Pulmonary artery endothelial cell (primary cell): ENCODE results near the gene PPP3R1. TPM values are rescaled to one million over a fixed set of nuclear protein-coding genes. Genes with fewer than 3 reads are reported as not detected.
"Not testable (repeated sequence)": the region's sequence is repeated elsewhere in the genome, so short reads cannot be mapped to it uniquely, and the experiment has no call there.

Experiments used
- DNase-seq: peaks from one replicate; pipeline ENCODE4 v3.0.0-alpha.2; 2011; ENCODE audit warnings: low read depth, low spot score
- total RNA-seq: library from RNA; depleted of rRNA; stranded (reverse); fragments of >200 nt; gene quantifications from 2 replicates; pipeline ENCODE4 v1.2.3, GENCODE V29; 2014

Gene PPP3R1
- total RNA-seq, 1 donor from 2014 or later: 25.3 TPM

DNA sequence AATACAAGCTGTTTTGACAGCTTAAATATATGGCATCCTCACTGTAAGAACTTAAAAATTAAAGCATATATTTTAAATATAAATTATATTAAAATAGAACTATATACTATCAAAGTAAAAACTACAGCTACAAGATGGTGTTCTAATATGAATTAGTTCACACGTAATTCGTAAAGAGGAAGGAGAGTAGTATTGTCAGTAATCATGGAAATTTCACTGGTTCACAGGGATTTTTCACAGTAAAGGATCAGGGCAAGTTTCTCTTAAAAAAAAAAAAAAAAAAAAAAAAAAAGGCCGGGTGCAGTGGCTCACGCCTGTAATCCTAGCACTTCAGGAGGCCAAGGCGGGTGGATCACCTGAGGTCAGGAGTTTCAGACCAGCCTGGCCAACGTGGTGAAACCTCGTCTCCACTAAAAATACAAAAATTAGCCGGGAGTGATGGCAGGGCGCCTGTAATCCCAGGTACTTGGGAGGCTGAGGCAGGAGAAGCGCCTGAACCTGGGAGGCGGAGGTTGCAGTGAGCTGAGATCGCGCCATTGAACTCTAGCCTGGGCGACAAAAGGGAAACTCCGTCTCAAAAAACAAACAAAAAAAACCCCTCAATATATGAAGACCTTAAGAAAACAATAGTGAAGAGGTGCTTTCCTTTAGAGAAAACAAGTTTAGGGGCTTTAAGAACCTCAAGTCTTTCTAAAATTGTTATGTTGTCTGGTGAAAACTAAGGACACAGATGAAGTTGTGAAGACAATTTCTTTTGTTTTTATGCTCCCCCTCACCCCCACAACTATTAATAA, 62.1 kb downstream of the PPP3R1 start:
- no peak for DNase-seq

DNA sequence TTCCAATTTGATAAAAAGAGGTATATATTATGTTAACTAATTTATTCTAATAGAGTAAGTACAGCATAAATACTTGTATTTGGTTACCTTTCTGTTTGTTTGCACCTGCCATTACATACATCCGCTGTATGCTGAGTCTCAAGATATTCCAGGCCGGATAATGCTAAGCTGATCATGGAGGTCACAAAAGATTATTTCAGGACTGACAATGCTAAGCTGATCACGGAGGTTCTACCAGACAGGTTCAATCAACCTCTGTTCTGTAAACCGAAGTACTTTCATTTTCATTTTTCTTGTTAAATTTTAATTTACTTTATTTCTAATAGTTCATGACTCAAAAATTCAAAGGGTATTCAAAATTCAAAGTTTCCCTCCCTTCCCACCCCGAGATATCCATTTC, 63.5 kb downstream of the PPP3R1 start:
- no peak for DNase-seq

DNA sequence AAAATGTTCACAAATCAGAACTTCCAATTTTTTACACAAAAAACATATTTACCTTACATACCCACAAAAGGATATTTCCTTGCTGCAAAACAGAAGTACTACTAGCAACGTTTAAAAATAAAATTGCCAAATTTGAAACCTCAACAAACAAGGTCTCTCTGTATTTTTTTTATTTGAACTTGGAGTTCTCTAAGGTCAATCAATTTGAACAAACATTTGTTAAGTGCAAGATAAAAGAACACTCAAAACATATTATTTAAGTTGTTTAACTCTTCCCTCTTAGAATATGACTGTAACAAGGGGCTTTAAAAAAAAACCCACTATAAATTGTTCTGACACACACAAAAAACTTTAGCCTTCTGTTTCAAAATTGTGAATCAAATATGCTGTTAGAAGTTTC, 65.0 kb downstream of the PPP3R1 start:
- no peak for DNase-seq

DNA sequence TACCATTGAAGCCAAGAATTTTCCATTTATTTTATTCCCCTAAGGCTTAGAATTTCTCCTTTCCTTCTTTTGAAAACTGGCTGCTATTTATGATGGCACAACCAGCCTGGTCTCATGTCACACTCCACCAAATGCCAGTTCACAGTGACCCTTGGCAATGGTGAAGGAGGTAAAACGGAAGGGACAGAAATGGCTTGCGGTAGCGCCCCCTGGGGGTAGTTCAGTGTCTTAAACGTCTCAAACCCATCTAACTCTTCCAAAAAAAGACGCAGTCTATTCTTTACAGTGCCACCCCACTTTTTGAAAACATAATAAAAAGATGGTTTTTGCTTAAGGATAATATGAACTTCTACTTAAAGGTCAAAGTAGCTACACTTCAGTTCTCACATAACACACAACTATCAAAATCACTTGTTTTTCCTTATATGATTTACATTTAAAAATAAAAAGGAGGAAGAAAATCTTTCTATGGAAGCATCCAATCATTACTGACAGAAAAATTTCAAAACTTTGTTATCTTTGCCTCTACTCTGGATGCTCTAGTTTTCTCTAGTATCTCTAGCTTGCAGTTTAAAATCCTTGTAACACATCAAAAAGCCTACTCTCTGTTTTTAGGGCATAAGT, 66.7 kb downstream of the PPP3R1 start:
- DNase-seq: no peak

DNA sequence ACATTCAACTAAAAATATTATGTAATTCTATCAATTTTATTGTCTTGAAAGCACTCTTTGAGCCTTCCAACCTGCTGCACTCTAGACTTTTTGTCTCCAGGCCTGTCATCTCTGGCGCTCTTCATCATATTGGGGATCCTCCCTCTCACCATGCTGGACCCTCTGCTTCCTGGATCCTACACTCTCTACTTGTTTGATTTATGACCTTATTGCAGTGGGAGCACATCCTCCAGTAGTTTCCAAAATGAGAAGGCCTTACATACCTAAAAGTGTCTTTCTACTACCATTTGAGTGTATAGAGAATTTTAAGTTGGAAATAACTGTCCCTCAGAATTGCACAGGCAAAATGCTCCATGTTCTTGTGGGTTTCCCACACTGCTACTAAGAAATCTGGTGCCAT, 69.4 kb downstream of the PPP3R1 start:
- no peak for DNase-seq

DNA sequence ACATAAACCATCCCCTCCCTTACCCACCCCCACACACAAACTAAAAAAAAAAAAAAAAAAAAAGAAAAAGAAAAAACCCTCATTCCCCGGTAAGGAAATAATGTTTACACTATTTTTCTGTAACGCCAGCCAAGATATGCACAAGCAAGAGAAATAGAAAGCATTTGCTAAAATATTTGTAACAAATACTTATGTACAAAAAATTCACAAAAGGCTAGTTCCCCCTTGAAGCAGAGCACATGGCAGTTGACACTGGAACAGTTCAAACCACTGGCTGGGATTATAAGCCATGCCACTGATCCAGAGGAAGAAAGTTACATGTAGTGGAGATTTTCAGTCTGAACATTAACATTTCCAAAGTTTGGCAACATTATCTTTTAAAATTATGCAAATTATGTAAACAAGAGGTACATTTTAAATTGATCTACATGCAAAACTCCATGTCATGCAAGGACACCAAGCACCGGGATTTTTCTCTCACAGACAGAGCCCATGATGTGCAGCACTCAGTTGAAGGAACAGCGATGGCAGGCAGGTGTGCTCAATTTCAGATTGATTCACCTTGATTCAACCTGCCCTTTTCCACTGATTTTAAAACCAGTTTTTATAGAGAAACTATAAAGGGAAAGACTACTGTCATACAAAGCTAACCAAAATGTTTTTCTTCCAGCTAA, 73.2 kb downstream of the PPP3R1 start:
- DNase-seq: no peak

DNA sequence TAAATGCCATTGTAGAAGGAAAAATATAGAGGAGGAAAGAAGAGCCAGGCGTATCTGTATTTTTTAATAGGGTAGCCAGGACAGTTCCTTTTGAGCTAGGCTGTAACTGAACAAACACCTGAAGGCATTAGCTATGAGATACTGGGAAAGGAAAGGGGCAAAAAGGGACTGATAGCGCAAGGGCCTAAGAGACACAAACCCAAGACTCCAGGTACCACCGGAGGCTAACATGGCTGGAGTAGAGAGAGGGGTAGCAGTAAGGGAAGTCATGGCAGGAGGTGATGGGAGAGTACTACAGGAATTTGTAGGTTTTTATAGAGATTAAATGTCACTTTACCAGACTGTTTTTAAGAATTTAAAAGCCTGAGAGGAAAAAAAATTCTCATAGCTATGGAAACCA, 73.9 kb downstream of the PPP3R1 start:
- no peak for DNase-seq

DNA sequence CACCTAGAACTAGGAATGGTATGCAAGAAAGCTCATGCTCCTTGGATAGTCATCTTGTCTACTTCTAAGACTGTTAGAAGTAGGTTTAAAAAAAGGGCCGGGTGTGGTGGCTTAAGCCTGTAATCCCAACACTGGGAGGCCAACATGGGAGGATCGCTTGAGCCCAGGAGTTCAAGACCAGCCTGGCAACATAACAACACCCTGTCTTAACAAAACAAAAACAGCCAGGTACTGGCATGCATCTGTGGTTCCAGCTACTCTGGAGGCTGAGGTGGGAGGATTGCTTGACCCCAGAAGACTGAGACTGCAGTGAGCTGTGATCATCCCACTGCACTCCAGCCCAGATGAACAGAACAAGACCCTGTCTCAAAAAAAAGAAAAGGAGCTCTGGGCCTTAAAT, 74.8 kb downstream of the PPP3R1 start:
- DNase-seq: no peak

DNA sequence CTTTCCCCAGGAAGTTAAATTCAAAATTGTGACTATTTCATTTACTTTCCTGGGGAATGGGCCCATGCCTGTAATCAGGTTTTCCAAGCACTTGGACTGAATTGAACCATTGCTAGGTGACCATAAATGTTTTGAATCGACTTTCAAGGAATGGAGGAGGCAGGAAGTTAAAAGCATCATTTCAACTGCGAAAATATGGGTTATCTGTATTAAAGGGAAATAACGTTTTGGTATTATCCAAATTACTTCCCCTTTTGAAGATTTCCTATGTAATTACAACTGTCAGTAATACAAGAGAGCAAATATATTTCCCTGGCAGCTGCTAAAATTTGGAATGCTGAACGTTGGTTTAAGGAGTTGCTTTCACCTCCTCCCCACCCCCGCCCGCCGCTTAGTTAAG, 75.7 kb downstream of the PPP3R1 start:
- DNase-seq: no peak

DNA sequence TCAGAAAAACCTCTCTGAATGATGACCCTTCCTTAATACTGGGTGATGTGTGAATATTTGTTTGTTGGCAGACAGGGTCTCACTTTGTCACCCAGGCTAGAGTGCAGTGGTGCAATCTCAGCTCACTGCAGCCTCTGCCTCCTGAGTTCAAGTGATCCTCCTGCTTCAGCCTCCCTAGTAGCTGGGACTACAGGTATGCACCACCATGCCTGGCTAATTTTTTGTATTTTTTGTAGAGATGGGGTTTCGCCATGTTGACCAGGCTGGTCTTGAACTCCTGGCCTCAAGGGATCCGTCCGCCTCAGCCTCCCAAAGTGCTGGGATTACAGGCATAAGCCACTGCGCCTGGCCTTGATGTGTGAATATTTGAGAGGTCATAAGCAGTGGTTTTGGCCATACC, 77.1 kb downstream of the PPP3R1 start:
- DNase-seq: not testable (repeated sequence)

DNA sequence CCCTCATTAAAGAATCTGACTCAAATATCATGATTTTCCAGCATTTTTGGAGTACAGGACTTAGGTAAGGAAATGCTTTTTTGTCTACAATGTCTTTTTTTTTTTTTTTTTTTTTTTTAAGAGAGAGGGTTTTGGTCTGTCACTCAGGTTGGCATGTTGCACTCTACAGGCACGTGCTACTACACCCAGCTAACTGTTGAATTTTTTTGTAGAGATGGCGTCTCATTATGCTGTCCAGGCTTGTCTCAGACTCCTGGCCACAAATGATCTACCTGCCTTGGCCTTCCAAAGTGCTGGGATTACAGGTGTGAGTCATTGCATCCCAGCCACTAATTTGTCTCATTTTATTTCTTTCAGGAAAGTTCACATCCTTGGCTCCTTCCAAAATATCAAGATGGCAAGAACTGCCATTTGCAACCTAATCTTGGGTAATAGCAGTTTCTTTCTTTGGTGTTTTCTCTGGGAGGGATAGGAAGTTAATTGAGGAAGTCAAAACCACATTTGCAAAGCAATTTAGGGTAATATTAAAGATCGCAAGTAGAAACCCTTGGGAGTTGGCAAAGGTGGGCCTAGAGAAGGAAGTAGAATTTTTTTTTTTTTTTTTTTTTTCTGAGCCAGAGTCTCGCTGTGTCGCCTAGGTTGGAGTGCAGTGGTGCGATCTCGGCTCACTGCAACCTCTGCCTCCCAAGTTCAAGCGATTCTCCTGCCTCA, 79.2 kb downstream of the PPP3R1 start:
- no peak for DNase-seq

DNA sequence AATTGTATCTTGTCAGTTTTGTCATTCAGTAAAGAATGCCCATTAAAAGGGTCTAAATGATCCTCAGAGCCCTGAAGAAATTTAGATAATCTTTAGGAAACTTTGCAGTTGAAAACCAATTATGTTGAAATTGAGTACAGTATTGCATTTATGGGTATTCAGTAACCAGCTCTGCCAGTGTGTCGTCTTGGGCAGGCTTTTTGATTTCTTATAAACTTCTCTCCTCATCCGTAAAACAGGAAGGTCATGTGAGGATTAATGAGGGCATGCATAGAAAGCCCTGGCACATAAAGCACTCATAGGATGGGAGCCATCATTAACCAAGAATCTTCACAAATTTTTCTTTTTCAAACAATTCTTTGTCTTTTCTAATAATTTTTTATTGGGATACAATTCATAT, 79.8 kb downstream of the PPP3R1 start:
- DNase-seq: no peak

DNA sequence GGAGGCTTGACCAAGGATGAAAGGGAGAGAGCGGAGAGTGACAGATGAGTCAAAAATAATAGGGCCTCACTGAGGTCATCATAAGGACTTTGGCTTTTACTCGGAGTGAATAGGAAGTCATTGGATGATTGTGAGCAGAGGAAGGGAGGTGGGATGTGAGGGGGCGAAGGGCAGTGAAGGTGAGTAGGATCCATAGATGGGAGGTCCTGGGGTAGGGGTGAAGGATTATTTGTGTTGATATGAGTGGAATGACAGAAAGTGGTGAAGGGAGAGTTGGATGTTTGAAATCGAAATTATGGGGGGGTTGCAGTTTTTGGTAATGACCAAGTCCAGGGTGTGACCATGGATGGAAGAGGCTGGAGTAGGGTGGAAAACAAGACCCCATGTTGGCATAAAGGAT, 80.6 kb downstream of the PPP3R1 start:
- no peak for DNase-seq

DNA sequence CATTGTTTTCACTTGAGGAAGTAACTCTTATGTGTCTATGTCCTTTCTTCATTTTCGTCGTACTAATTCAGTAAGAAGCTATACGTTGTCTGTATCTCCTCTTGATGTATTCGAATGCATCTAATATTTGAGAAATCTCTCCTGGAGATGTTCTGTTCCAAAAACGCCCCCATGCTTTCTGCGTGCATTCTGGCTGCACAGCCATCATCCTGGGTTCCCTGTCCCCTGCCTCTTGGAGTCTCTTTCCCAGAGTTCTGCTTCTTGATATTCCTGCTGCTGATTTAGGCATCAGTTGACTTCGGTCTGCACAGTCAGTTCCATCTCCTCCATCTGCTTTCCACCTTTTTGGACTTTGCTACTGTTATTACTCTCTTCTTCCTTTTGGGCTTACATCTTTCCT, 81.2 kb downstream of the PPP3R1 start:
- no peak for DNase-seq

DNA sequence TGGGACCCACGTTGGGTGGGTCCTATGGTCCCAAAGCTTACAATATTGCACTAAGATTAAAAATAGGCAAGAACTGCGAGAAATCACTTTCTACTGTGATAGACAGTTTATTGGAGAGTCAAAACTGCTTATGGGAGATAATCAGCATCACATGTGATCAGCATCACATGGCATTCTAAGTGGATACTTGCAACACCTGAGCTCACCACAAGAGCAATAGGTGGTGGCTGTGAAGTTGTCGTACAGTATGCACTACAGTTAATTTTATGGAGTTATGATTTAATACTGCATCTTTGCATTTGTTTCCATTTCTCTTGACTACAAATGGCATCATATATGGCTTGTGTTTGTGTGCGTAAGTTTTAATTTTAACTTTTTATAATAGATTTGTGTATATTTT, 83.0 kb downstream of the PPP3R1 start:
- no peak for DNase-seq

DNA sequence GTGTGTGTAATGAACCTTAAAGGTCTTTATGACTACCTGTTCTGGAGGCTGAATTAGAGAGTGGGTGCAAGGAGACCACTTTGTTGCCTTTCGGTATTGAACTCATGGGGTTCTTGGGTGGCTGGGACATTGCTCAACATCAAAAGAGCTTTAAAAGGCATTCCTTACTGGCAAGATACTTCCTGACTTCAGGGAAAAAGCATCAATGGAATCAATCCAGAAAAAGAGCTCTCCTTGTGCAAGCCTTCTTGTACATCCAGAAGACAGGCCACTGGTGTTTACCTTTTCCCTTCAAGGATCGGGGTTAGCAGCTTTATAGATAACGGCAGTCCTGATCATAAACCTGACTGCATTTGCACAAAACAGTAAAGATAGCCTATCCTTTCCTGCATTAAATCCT, 85.1 kb downstream of the PPP3R1 start:
- no peak for DNase-seq

DNA sequence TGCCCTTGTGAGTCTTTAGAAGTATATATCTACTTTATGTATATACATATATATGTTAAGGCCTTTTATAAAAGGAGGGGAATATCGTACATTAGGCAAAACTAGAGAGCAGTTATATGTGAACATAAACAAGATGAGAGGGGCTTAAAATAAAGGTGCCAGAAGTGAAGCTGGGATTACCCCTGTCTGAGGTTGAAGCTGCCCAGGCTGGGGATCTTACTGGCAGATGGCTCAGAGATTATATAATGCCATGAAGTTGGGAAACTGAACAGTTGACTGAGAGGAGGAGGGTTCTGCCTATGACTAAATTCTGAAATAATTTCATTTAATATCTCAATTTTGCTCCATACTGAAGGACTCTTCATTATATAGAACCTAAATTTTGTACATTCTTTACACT, 88.7 kb downstream of the PPP3R1 start:
- no peak for DNase-seq

DNA sequence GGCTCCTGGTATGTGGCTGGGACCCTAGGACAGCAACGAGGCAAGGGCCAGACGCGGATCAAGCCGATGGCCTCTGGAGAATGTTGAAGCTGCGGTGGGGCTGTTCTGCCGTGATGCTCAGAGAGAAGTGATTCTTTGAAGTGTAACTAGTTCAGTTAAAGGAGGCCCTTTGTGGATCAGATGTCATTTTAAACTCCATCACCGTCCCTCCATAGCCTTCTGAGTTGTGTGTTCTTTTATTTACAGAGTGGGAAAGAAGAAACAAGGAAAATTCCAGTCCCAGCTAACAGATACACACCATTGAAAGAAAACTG, 94.2 kb downstream of the PPP3R1 start:
- no peak for DNase-seq

DNA sequence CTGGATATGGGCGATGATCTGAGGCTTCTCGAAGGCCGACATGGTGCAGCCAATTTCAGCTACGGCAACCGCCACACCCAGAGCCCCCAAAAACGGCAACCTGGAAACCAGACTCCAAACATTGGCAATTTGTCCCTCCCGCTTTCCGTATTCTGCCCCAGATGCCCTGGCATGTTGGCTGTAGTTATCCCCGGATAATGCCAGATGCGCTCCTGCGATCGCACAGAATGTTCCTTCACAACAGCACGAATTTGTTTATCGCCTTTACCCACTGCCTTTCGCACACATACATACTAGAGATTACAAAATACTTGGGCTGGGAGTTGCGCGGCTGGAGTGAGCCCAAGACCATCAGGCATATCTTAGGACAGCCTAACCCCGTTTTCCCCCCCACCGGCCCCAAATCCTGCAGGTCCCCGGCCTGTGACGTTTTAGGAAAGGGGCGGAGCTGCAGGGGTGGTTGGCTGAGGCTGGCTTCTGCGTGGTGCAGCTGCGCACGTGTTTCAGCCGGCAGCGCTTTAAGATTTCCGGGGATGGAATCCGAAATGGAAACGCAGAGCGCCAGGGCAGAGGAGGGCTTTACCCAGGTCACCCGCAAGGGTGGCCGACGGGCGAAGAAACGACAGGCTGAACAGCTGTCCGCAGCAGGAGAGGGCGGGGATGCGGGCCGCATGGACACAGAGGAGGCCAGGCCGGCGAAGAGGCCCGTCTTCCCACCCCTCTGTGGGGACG, 94.8 kb downstream of the PPP3R1 start, which contains the start of gene PNO1:
TSS of gene PNO1 (plus strand) at position 487 of the 732 bp plus-strand sequence. CDS start at position 534, 47 bp downstream.
- peak; percentile 79 for DNase-seq

DNA sequence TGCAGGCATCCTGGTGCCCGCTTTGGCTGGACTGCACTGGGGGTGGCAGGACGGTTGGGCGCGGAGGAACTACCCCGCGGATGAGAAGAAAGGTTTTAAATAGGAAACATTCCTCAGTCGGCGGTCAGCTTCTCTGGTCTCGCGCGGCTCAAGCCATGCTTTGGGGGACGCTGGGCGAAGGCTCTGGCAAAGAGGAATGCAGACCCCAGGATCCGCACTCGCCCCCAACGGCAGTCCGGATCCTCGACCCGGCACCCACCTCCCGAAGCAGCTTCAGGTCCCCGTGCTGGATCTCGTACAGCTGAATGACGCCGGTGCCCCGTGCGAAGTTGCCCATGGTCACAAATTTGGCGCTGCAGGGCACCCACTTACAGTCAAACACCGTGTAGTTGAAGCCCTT, 95.3 kb downstream of the PPP3R1 start:
- DNase-seq: no peak

DNA sequence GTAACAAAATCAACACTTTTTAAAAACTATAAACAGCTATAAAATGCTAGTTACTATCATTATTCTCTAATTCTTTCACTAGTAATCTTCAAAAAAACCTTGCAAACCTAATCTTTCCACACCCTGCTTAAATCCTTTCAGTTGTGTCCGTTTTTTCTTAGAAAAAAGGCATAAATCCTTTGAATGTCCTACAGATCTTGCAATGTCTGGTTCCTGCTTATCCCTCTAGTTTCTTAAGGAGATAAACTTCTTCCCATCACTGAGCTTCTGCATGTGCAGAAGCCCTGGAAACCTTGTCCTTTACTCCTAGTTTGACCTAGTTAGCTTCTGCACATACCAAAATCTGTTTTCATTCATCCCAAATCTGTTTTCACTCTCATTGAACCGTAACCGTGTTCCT, 95.9 kb downstream of the PPP3R1 start:
- DNase-seq: no peak
